GM12878 (cell line): ENCODE measurements around the gene WARS2. TPM values are rescaled to one million over a fixed set of nuclear protein-coding genes. Genes with fewer than 3 reads are reported as not detected.

Source experiments
- ATAC-seq: fragments of 200-7000 bp; cut with Tn5 transposase; 3 replicates; pipeline ENCODE4 v1.9.1; 2020; ENCODE audit warnings: mild to moderate bottlenecking, moderate library complexity
- BruUV-seq: library from RNA; stranded (reverse); fragments of 400-500 nt; replicated peaks from 2 replicates; lab custom pipeline; 2021; lab: Mats Ljungman, UMichigan
- CTCF ChIA-PET: fragments of 300-600 bp; sonication (Branson Sonifier 250); formaldehyde crosslinking; extraction: SDS; loops from one replicate; lab custom pipeline; 2021; ENCODE audit warnings: inconsistent platforms; lab: Yijun Ruan, JAX
- POLR2A ChIA-PET: fragments of 350-600 bp; formaldehyde crosslinking; extraction: SDS; loops from one replicate; lab custom pipeline; 2021; ENCODE audit warnings: inconsistent platforms; lab: Charles Lee
- RAD21 ChIA-PET: fragments of 300-600 bp; sonication (Branson Sonifier 250); formaldehyde crosslinking; loops from one replicate; lab custom pipeline; 2023; ENCODE audit warnings: antibody characterized with exemption; ENCODE audit not compliant: unreplicated experiment; lab: Charles Lee
- SMC1A ChIA-PET: fragments of 300-600 bp; sonication (Branson Sonifier 250); formaldehyde crosslinking; loops from one replicate; lab custom pipeline; 2023; ENCODE audit not compliant: unreplicated experiment, uncharacterized antibody; lab: Charles Lee
- DNase-seq: peaks from one replicate; pipeline ENCODE4 v3.0.0-alpha.2; 2011; ENCODE audit warnings: low read depth, low spot score
- FAIRE-seq: peaks from 3 replicates; lab custom pipeline; 2011; peaks lifted over from hg19 to GRCh38; lab: Jason Lieb, UNC
- H2AFZ ChIP-seq: 2 replicates; pipeline ENCODE4 v1.6.0; 2011; ENCODE audit warnings: low read depth, low read length, control low read depth; ENCODE audit not compliant: control insufficient read depth
- H3K27ac ChIP-seq: 2 replicates; pipeline ENCODE4 v1.5.1; 2011; ENCODE audit warnings: control low read depth; ENCODE audit not compliant: control insufficient read depth, insufficient read depth
- H3K27me3 ChIP-seq, 2 experiments: replicated peaks in 1 of 2; 2 replicates each; pipeline versions ENCODE4 v1.6.0 to v1.6.1; 2011; ENCODE audit warnings: low read length in 1 of 2; ENCODE audit not compliant: control insufficient read depth in 2 of 2, insufficient read depth in 2 of 2
- H3K36me3 ChIP-seq, 2 experiments: 2 replicates each; pipeline ENCODE4 v1.5.1; 2011; ENCODE audit warnings: low read length in 1 of 2; ENCODE audit not compliant: control insufficient read depth in 2 of 2, insufficient read depth in 2 of 2
- H3K4me1 ChIP-seq: 2 replicates; pipeline ENCODE4 v1.6.1; 2011; ENCODE audit warnings: mild to moderate bottlenecking, low read length, moderate library complexity, mixed read lengths; ENCODE audit not compliant: control insufficient read depth, insufficient read depth
- H3K4me2 ChIP-seq: 2 replicates; pipeline ENCODE4 v1.6.0; 2011; ENCODE audit warnings: control low read depth; ENCODE audit not compliant: control insufficient read depth, insufficient read depth
- H3K4me3 ChIP-seq: fragments of 200-600 bp; sonication (generic); 2 replicates; pipeline ENCODE4 v1.5.1; 2016
- H3K79me2 ChIP-seq: 2 replicates; pipeline ENCODE4 v1.6.0; 2011; ENCODE audit warnings: low read length; ENCODE audit not compliant: control insufficient read depth, insufficient read depth
- H3K9ac ChIP-seq: 2 replicates; pipeline ENCODE4 v1.8.0; 2011; ENCODE audit warnings: low read length, control low read depth, mixed read lengths; ENCODE audit not compliant: control insufficient read depth, insufficient read depth
- H3K9me3 ChIP-seq: replicated peaks from 3 replicates; pipeline ENCODE4 v1.5.1; 2011; ENCODE audit warnings: mild to moderate bottlenecking, low read length; ENCODE audit not compliant: control insufficient read depth, insufficient read depth
- H4K20me1 ChIP-seq: 2 replicates; pipeline ENCODE4 v1.6.0; 2011; ENCODE audit not compliant: control insufficient read depth, insufficient read depth
- IRF3 ChIP-seq: fragments of 450-650 bp; IDR thresholded peaks from 2 replicates; pipeline ENCODE4 v1.6.1; 2014; ENCODE audit warnings: mild to moderate bottlenecking
- MTA2 ChIP-seq: fragments of 450-650 bp; IDR thresholded peaks from 2 replicates; pipeline ENCODE4 v1.6.1; 2016; ENCODE audit warnings: low read depth, mild to moderate bottlenecking, moderate library complexity
- NFIC ChIP-seq: IDR thresholded peaks from 2 replicates; pipeline ENCODE4 v1.6.1; 2012; ENCODE audit warnings: low read depth, mild to moderate bottlenecking, inconsistent platforms, low read length, moderate library complexity
- ZBTB11 ChIP-seq: fragments of 450-650 bp; formaldehyde crosslinking; IDR thresholded peaks from 2 replicates; pipeline ENCODE4 v1.5.0; 2022; ENCODE audit warnings: mild to moderate bottlenecking, missing genetic modification characterization
- ZSCAN29 ChIP-seq: fragments of 450-650 bp; IDR thresholded peaks from 2 replicates; pipeline ENCODE4 v1.6.1; 2017; ENCODE audit warnings: mild to moderate bottlenecking, moderate library complexity
- WGBS: methylation state at CpG from one replicate; pipeline ENCODE4 v1.1.6; 2016; ENCODE audit warnings: low lambda C conversion rate; ENCODE audit not compliant: insufficient replicate concordance, insufficient coverage; ENCODE audit errors: missing lambda C conversion rate; 5-methylcytosine and 5-hydroxymethylcytosine counted together
- in situ Hi-C: fragments of 300-500 bp; cut with MboI; formaldehyde crosslinking; loops from 9 replicates; pipeline ENCODE4 v1.14.3; 2018; ENCODE audit warnings: mixed read lengths
- intact Hi-C: fragments of 100-400 bp; cut with micrococcal nuclease; formaldehyde crosslinking; loops from one replicate; pipeline ENCODE4 v1.14.2; 2022; ENCODE audit not compliant: unreplicated experiment
- polyA plus RNA-seq, 11 experiments: library from polyadenylated mRNA; depleted of rRNA in 4 of 11; unstranded in 6 of 11; stranded (reverse) in 5 of 11; fragments of >200 nt; fragmentation: Nextera tagmentation in 4 of 11; fragmentation: Illumina TruSeq in 1 of 11; extraction: Ambion mirVana in 4 of 11; extraction: Trizol in 1 of 11; gene quantifications; 1 replicate in 1 of 11; 2 replicates in 10 of 11; pipeline versions ENCODE4 v1.2.1 to v1.2.3, GENCODE V29; 2011 to 2016; ENCODE audit warnings: inconsistent platforms in 2 of 11, missing spikeins in 2 of 11, low read depth in 1 of 11
- total RNA-seq, 4 experiments: library from RNA; depleted of rRNA in 3 of 4; stranded (reverse); fragments of >200 nt in 3 of 4; fragmentation: Illumina TruSeq in 1 of 4; extraction: Trizol in 1 of 4; gene quantifications; 2 replicates each; pipeline versions ENCODE4 v1.2.1 to v1.2.3, GENCODE V29; 2013 to 2021

The WARS2 gene
- total and polyA plus RNA-seq, 10 of the 15 experiments (the other 5 are each of a cell fraction or from before 2014, with no cell fraction given) = 5.5 to 22.2 (median 14.4) TPM

GRCh38 chr1:119026956-119027355, 113.5 kb downstream of the WARS2 start:
- no TSS peak for BruUV-seq
- no peak for ATAC-seq
- ChIA-PET POLR2A (no interaction called here), CTCF (no interaction called here), RAD21 (no interaction called here), SMC1A (no interaction called here)
- no peaks in the 10 kb centered on the region for H3K36me3 ChIP-seq
- no peaks in the 10 kb centered on the region for H3K4me1 ChIP-seq
- no peaks in the 10 kb centered on the region for H3K27me3 ChIP-seq
- no peak for DNase-seq
- in situ Hi-C loops (no loop called here), intact Hi-C loops (no loop called here)
- H3K27ac ChIP-seq = no peak overlapping the region
- 87% methylated on average over 5 of the region's 5 CpGs for whole genome bisulfite sequencing
- FAIRE-seq = no peak
- H3K9ac ChIP-seq = no peak overlapping the region
- no peaks in the 10 kb centered on the region for H4K20me1 ChIP-seq
- no peaks in the 10 kb centered on the region for H3K79me2 ChIP-seq
- H3K4me2 ChIP-seq = no peak overlapping the region
- no peak overlapping the region for H2AFZ ChIP-seq
- TF ChIP-seq ZSCAN29 (no peak), NFIC (no peak), ZBTB11 (CRISPR knock-in tag) (no peak), IRF3 (no peak), MTA2 (no peak)
- no peaks in the 10 kb centered on the region for H3K9me3 ChIP-seq
- no peak overlapping the region for H3K4me3 ChIP-seq
